Stomach (tissue), 9 donors: ENCODE results near the gene ALX3. TPM values are rescaled to one million over a fixed set of nuclear protein-coding genes. Genes with fewer than 3 reads are reported as not detected.

Source experiments
- DNase-seq, 2 donors: peaks; one replicate each; pipeline versions ENCODE4 v3.0.0 to v3.0.0-alpha.2; 2013 to 2019
- H3K27ac ChIP-seq, 5 donors: fragments of 200-600 bp in 4 of 5; sonication (generic) in 4 of 5; one replicate each; pipeline ENCODE4 v1.5.1; 2013 to 2019; ENCODE audit warnings: mild to moderate bottlenecking in 1 of 5, moderate library complexity in 1 of 5
- H3K27me3 ChIP-seq, 3 donors: fragments of 200-600 bp; sonication (generic); one replicate each; pipeline ENCODE4 v1.5.1; 2017 to 2019; ENCODE audit warnings: mixed run types in 1 of 3
- H3K36me3 ChIP-seq, 4 donors: fragments of 200-600 bp; sonication (generic); 1 replicate in 3 of 4; 2 replicates in 1 of 4; pipeline ENCODE4 v1.5.1; 2016 to 2019
- H3K4me1 ChIP-seq, 4 donors: fragments of 200-600 bp; sonication (generic); one replicate each; pipeline ENCODE4 v1.5.1; 2016 to 2019
- H3K4me3 ChIP-seq, 4 donors: fragments of 200-600 bp; sonication (generic) in 3 of 4; one replicate each; pipeline ENCODE4 v1.5.1; 2016 to 2019; ENCODE audit warnings: mild to moderate bottlenecking in 1 of 4
- H3K9me3 ChIP-seq, 4 donors: fragments of 200-600 bp; sonication (generic); one replicate each; pipeline ENCODE4 v1.5.1; 2016 to 2019
- EP300 ChIP-seq: sonication (generic); formaldehyde crosslinking; IDR thresholded peaks from one replicate; pipeline ENCODE4 v1.6.1; 2017; ENCODE audit warnings: antibody characterized with exemption
- POLR2A ChIP-seq, 4 donors: fragments of 450-650 bp; IDR thresholded peaks; one replicate each; pipeline ENCODE4 v1.6.1; 2016; ENCODE audit warnings: antibody characterized with exemption in 4 of 4, control low read depth in 2 of 4, mild to moderate bottlenecking in 1 of 4, moderate library complexity in 1 of 4
- POLR2AphosphoS5 ChIP-seq, 3 donors: sonication (generic); formaldehyde crosslinking; IDR thresholded peaks; one replicate each; pipeline ENCODE4 v1.6.1; 2016; ENCODE audit warnings: antibody characterized with exemption in 3 of 3
- WGBS, 5 donors: extraction: QIAGEN DNeasy Blood & Tissue Kit in 3 of 5; methylation state at CpG; one replicate each; pipeline versions ENCODE4 v1.1.5 to v1.1.7; 2013 to 2018; 5-methylcytosine and 5-hydroxymethylcytosine counted together
- intact Hi-C: fragments of 100-400 bp; cut with DNase I; formaldehyde crosslinking; loops from one replicate; pipeline ENCODE4 v1.15.1; 2023; ENCODE audit warnings: low total_unique reads
- polyA plus RNA-seq, 3 donors: library from polyadenylated mRNA; stranded (reverse); fragments of 200-250 nt; gene quantifications; one replicate each; pipeline ENCODE4 v1.2.3, GENCODE V29; 2013
- total RNA-seq, 5 donors: library from RNA; depleted of rRNA; stranded (reverse); fragments of >200 nt; gene quantifications; one replicate each; pipeline versions ENCODE4 v1.1.0 to v1.2.3, GENCODE V29; 2014 to 2016
- TF ChIP-seq, protein P1 (sequence below), 7 experiments: fragments of 450-650 bp in 4 of 7; fragments of 200-600 bp in 3 of 7; sonication (generic) in 3 of 7; IDR thresholded peaks; one replicate each; pipeline ENCODE4 v1.5.1; 2016 to 2019; ENCODE audit warnings: antibody characterized with exemption in 7 of 7, control low read depth in 2 of 7, mild to moderate bottlenecking in 1 of 7
- donor health status: healthy with polysubstance abuse.
- donor health status: Bipolar disorder and iron deficiency.
- donor health status: healthy.

ALX3 gene
- total and polyA plus RNA-seq, 8 donors = 0.08 TPM; not detected in 7

DNA sequence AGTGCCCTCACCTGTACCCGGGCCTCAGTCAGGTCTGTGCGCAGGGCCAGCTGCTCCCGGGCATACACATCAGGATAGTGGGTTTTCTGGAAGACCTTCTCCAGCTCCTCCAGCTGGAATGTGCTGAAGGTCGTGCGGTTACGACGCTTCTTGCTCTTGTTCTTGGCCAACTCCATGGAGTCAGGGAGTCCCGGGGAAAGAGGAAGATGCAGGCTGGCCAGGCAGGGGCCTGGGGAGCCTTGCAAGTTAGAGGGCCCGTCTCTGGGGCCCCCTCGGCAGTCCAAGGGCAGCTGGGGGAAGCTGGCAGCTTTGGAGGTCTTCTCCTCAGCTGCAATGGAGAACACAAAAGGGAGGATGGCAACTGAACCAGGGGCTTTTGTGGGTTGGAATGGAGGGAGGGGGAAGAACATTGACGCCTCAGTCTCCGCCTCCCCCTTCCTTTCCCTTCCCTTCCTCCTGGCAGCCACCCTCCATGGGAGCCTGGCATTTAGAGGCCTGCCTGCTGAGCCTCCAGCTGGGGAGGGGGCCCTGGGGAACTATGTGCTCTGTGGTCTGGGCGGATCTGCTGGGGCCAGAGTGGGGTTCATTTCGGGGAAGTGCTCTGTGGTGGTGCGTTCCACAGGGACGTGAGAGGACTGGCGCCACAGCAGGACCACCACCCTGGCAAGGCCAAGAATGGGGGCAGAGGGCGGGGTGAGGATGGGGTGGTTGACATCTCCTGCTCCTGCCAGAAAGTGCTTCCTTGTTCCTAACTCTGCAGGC, 5.7 kb downstream of the ALX3 start:
- peaks cover 0 to 11% (median 4%) of the 10 kb centered on the region in 4 donors for H3K9me3 ChIP-seq
- intact Hi-C loops = no loop called here
- H3K27me3 ChIP-seq = peaks cover 16 to 42% (median 31%) of the 10 kb centered on the region in 3 donors
- peaks cover 0 to 18% (median 12%) of the 10 kb centered on the region in 4 donors for H3K36me3 ChIP-seq
- TF ChIP-seq, protein P1, sequence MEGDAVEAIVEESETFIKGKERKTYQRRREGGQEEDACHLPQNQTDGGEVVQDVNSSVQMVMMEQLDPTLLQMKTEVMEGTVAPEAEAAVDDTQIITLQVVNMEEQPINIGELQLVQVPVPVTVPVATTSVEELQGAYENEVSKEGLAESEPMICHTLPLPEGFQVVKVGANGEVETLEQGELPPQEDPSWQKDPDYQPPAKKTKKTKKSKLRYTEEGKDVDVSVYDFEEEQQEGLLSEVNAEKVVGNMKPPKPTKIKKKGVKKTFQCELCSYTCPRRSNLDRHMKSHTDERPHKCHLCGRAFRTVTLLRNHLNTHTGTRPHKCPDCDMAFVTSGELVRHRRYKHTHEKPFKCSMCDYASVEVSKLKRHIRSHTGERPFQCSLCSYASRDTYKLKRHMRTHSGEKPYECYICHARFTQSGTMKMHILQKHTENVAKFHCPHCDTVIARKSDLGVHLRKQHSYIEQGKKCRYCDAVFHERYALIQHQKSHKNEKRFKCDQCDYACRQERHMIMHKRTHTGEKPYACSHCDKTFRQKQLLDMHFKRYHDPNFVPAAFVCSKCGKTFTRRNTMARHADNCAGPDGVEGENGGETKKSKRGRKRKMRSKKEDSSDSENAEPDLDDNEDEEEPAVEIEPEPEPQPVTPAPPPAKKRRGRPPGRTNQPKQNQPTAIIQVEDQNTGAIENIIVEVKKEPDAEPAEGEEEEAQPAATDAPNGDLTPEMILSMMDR (IDR thresholded peaks at IDR 0.05) = no peak
- no peak for TF ChIP-seq EP300
- no peak for TF ChIP-seq POLR2A (IDR thresholded peaks at IDR 0.05)
- no peak for TF ChIP-seq POLR2AphosphoS5 (IDR thresholded peaks at IDR 0.05)
- no peak overlapping the region for H3K4me3 ChIP-seq
- 84 to 90% (median 86%) methylated on average over 14 to 18 of the region's 18 CpGs for WGBS, 5 donors
- DNase-seq = no peak
- no peak overlapping the region for H3K27ac ChIP-seq
- peaks cover 22 to 25% (median 23%) of the 10 kb centered on the region in 4 donors for H3K4me1 ChIP-seq

DNA sequence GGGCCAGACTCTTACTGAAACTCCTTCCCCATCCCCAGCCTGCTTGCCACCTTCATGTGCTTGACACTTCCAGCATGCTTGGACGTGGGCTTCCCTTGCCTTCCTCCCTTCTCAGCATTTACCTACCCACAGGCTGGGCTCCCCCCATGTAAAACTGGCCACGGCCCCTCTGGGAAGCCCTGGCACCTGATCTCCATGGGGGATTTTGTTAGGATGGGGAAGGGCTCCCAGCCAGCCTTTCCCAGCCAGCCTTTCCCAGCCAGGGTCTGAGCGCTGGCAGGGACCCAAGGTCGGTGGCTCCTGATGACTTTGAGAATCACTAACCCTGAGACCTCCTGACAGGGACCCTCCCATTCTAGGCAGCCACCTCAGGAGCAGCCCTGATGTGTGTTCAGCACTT, 6.7 kb downstream of the ALX3 start:
- H3K27me3 ChIP-seq = peaks cover 6 to 33% (median 21%) of the 10 kb centered on the region in 3 donors
- H3K4me3 ChIP-seq = no peak overlapping the region
- intact Hi-C loops = no loop called here
- 35 to 86% (median 60%) methylated on average over 4 of the region's 4 CpGs for WGBS, 5 donors
- DNase-seq = no peak
- H3K27ac ChIP-seq = no peak overlapping the region
- TF ChIP-seq, protein P1 (IDR thresholded peaks at IDR 0.05) = no peak
- TF ChIP-seq EP300 (no peak), POLR2AphosphoS5 (IDR thresholded peaks at IDR 0.05) (no peak), POLR2A (IDR thresholded peaks at IDR 0.05) (no peak)
- H3K9me3 ChIP-seq = peaks cover 0 to 10% (median 4%) of the 10 kb centered on the region in 4 donors
- peaks cover 13 to 15% (median 13%) of the 10 kb centered on the region in 4 donors for H3K4me1 ChIP-seq
- H3K36me3 ChIP-seq = peaks cover under 1 to 28% (median 21%) of the 10 kb centered on the region in 4 donors

DNA sequence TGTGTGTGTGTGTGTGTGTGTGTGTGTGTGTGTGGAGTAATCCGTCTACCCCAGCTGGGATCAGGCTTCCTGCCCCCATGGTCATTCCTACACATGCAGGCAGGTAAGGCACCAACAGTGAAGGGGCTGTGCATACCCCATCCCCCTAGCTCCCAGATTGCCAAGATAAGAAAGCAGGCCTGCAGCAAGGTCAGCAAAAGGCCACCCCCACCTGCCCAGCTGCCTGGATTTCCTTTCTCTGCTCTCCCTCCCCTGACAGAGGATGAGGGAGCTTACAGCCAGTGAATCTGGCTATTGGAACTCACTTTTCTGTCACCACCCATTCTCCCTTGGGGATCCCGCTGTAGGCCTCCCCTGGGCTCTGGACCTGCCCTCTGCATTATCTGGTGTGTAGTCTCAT, 7.9 kb downstream of the ALX3 start:
- peaks cover 1 to 3% (median 2%) of the 10 kb centered on the region in 4 donors for H3K4me1 ChIP-seq
- peaks cover 0 to 21% (median 10%) of the 10 kb centered on the region in 3 donors for H3K27me3 ChIP-seq
- intact Hi-C loops = no loop called here
- WGBS, 5 donors = 84 to 95% (median 87%) methylated on average over 2 of the region's 2 CpGs
- H3K36me3 ChIP-seq = peaks cover 7 to 40% (median 33%) of the 10 kb centered on the region in 4 donors
- no peak for DNase-seq
- H3K4me3 ChIP-seq = no peak overlapping the region
- H3K9me3 ChIP-seq = no peaks in the 10 kb centered on the region
- no peak for TF ChIP-seq POLR2AphosphoS5 (IDR thresholded peaks at IDR 0.05)
- TF ChIP-seq, protein P1 (IDR thresholded peaks at IDR 0.05) = no peak
- TF ChIP-seq EP300 = no peak
- TF ChIP-seq POLR2A (IDR thresholded peaks at IDR 0.05) = no peak
- no peak overlapping the region for H3K27ac ChIP-seq

DNA sequence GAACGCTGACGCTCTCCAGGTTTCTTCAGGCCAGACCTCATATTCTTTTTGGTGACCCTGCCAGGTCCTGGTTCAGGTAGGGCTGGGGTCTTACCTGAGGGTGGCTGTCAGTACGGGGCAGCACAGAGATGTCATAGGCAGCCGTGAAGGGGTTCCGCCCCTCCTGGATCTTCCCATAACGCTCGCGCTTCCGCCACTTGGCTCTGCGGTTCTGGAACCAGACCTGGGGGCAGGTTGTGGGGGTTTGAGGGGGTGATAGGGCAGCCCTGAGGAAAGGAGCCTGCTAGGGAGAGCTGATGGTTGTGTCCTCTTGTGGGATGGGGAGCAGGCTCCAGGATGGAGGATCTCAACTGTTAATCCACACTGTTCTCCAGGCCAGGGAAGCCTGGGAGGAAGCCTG, 9.1 kb downstream of the ALX3 start:
- TF ChIP-seq EP300 = no peak
- no peak for TF ChIP-seq POLR2A (IDR thresholded peaks at IDR 0.05)
- TF ChIP-seq, protein P1 (IDR thresholded peaks at IDR 0.05) = no peak
- TF ChIP-seq POLR2AphosphoS5 (IDR thresholded peaks at IDR 0.05) = no peak
- intact Hi-C loops = no loop called here
- Histone ChIP-seq H3K27ac (no peak overlapping the region), H3K36me3 (peaks cover 15 to 53% (median 45%) of the 10 kb centered on the region in 4 donors), H3K4me1 (no peaks in the 10 kb centered on the region), H3K9me3 (no peaks in the 10 kb centered on the region), H3K27me3 (peaks cover 0 to 8% (median 0%) of the 10 kb centered on the region in 3 donors), H3K4me3 (no peak overlapping the region)
- WGBS, 5 donors = 93 to 97% (median 96%) methylated on average over 10 of the region's 10 CpGs
- no peak for DNase-seq
